IMR-90 (cell line): Measurements from ENCODE around the gene CLEC2A. TPM values are rescaled to one million over a fixed set of nuclear protein-coding genes. Genes with fewer than 3 reads are reported as not detected.

Experiments
- ATAC-seq: fragments of 200-7000 bp; cut with Tn5 transposase; 2 replicates; pipeline ENCODE4 v1.9.1; 2020; ENCODE audit warnings: low read depth, mild to moderate bottlenecking, moderate library complexity
- BruUV-seq: library from RNA; stranded (reverse); fragments of 400-500 nt; replicated peaks from 2 replicates; lab custom pipeline; 2021; lab: Mats Ljungman, UMichigan
- CTCF ChIA-PET: fragments of 300-600 bp; formaldehyde crosslinking; extraction: SDS; loops from one replicate; lab custom pipeline; 2021; ENCODE audit warnings: antibody characterized with exemption; lab: Yijun Ruan, JAX
- POLR2A ChIA-PET: fragments of 300-600 bp; sonication (Branson Sonifier 250); formaldehyde crosslinking; loops from one replicate; lab custom pipeline; 2022; ENCODE audit warnings: antibody characterized with exemption; ENCODE audit not compliant: unreplicated experiment; lab: Charles Lee
- DNase-seq: peaks from one replicate; pipeline ENCODE4 v3.0.0; 2013
- H2AFZ ChIP-seq: replicated peaks from 2 replicates; pipeline ENCODE3; 2013; ENCODE audit warnings: low read length, mild to moderate bottlenecking; ENCODE audit not compliant: poor library complexity
- H2AK5ac ChIP-seq: 2 replicates; pipeline ENCODE4 v1.6.1; 2013; ENCODE audit warnings: low read depth, low read length, inconsistent platforms
- H2AK9ac ChIP-seq: replicated peaks from 2 replicates; pipeline ENCODE3; 2013; ENCODE audit warnings: mild to moderate bottlenecking, low read depth, low read length, moderate library complexity; ENCODE audit not compliant: poor library complexity
- H2BK120ac ChIP-seq: 2 replicates; pipeline ENCODE4 v1.6.1; 2013; ENCODE audit warnings: low read depth, low read length, inconsistent platforms
- H2BK15ac ChIP-seq: 3 replicates; pipeline ENCODE4 v1.6.1; 2013; ENCODE audit warnings: low read depth, low read length, inconsistent platforms
- H2BK20ac ChIP-seq: 2 replicates; pipeline ENCODE4 v1.6.1; 2013; ENCODE audit warnings: low read depth, mild to moderate bottlenecking, inconsistent platforms, low read length, moderate library complexity
- H2BK5ac ChIP-seq: 2 replicates; pipeline ENCODE4 v1.6.1; 2013; ENCODE audit warnings: mild to moderate bottlenecking, low read depth, low read length, inconsistent platforms; ENCODE audit not compliant: poor library complexity, severe bottlenecking
- H3K14ac ChIP-seq: replicated peaks from 2 replicates; pipeline ENCODE4 v1.6.1; 2013; ENCODE audit warnings: low read depth, low read length, inconsistent platforms
- H3K18ac ChIP-seq: 2 replicates; pipeline ENCODE4 v1.6.1; 2013; ENCODE audit warnings: low read depth, low read length, control low read depth
- H3K23ac ChIP-seq: 2 replicates; pipeline ENCODE4 v1.6.1; 2013; ENCODE audit warnings: low read depth, low read length, inconsistent platforms
- H3K27ac ChIP-seq: 2 replicates; pipeline ENCODE4 v1.5.1; 2013; ENCODE audit warnings: mild to moderate bottlenecking, control low read depth, low read length; ENCODE audit not compliant: insufficient read depth
- H3K27me3 ChIP-seq: 2 replicates; pipeline ENCODE4 v1.6.1; 2013; ENCODE audit warnings: low read length; ENCODE audit not compliant: control insufficient read depth, insufficient read depth
- H3K36me3 ChIP-seq: 2 replicates; pipeline ENCODE4 v1.6.1; 2013; ENCODE audit warnings: low read length, mixed read lengths; ENCODE audit not compliant: control insufficient read depth, insufficient read depth
- H3K4ac ChIP-seq: 2 replicates; pipeline ENCODE4 v1.6.1; 2013; ENCODE audit warnings: low read depth, low read length, inconsistent platforms
- H3K4me1 ChIP-seq: 2 replicates; pipeline ENCODE4 v1.6.1; 2013; ENCODE audit warnings: low read length, mixed read lengths; ENCODE audit not compliant: control insufficient read depth, insufficient read depth
- H3K4me2 ChIP-seq: 2 replicates; pipeline ENCODE4 v1.6.1; 2013; ENCODE audit warnings: low read depth, mild to moderate bottlenecking, control low read depth, low read length, moderate library complexity
- H3K4me3 ChIP-seq: 2 replicates; pipeline ENCODE4 v1.5.1; 2013; ENCODE audit warnings: low read depth, mild to moderate bottlenecking, control low read depth, low read length, moderate library complexity; ENCODE audit not compliant: insufficient read depth
- H3K56ac ChIP-seq: 2 replicates; pipeline ENCODE4 v1.6.1; 2013; ENCODE audit warnings: low read length, inconsistent platforms; ENCODE audit not compliant: insufficient read depth; ENCODE audit errors: extremely low read depth
- H3K79me1 ChIP-seq, 2 experiments: 2 replicates each; pipeline ENCODE4 v1.6.1; 2013; ENCODE audit warnings: low read length in 2 of 2, inconsistent platforms in 1 of 2, low read depth in 1 of 2
- H3K9ac ChIP-seq: 2 replicates; pipeline ENCODE4 v1.6.1; 2013; ENCODE audit warnings: low read depth, low read length, control low read depth
- H3K9me1 ChIP-seq: 2 replicates; pipeline ENCODE4 v1.6.1; 2013; ENCODE audit warnings: low read length, inconsistent platforms; ENCODE audit not compliant: insufficient read depth
- H3K9me3 ChIP-seq: 2 replicates; pipeline ENCODE4 v1.6.1; 2013; ENCODE audit warnings: low read length; ENCODE audit not compliant: control insufficient read depth, insufficient read depth
- H4K20me1 ChIP-seq: 2 replicates; pipeline ENCODE4 v1.6.1; 2013; ENCODE audit warnings: low read length, inconsistent platforms; ENCODE audit not compliant: insufficient read depth
- H4K5ac ChIP-seq: 2 replicates; pipeline ENCODE4 v1.6.1; 2013; ENCODE audit warnings: mild to moderate bottlenecking, low read depth, low read length, control low read depth
- H4K8ac ChIP-seq, 2 experiments: 2 replicates each; pipeline ENCODE4 v1.6.1; 2013; ENCODE audit warnings: low read depth in 2 of 2, low read length in 2 of 2, control low read depth in 1 of 2, inconsistent platforms in 1 of 2
- H4K91ac ChIP-seq: 2 replicates; pipeline ENCODE4 v1.6.1; 2013; ENCODE audit warnings: low read depth, low read length, inconsistent platforms; ENCODE audit not compliant: insufficient read depth
- BHLHE40 ChIP-seq: fragments of 150-350 bp; IDR thresholded peaks from 2 replicates; pipeline ENCODE4 v1.6.1; 2016; ENCODE audit warnings: mild to moderate bottlenecking, low read depth, low read length
- CEBPB ChIP-seq: IDR thresholded peaks from 2 replicates; pipeline ENCODE4 v1.6.1; 2012; ENCODE audit warnings: low read depth, low read length, improper control_type of control experiment
- CHD1 ChIP-seq: IDR thresholded peaks from 2 replicates; pipeline ENCODE4 v1.6.1; 2012; ENCODE audit warnings: low read depth, low read length, improper control_type of control experiment
- FOS ChIP-seq: fragments of 150-350 bp; IDR thresholded peaks from 2 replicates; pipeline ENCODE4 v1.6.1; 2016; ENCODE audit warnings: low read depth, low read length
- MAFK ChIP-seq: IDR thresholded peaks from 2 replicates; pipeline ENCODE4 v1.6.1; 2012; ENCODE audit warnings: low read depth, low read length, improper control_type of control experiment
- MAZ ChIP-seq: IDR thresholded peaks from 2 replicates; pipeline ENCODE4 v1.6.1; 2012; ENCODE audit warnings: low read depth, mild to moderate bottlenecking, low read length, improper control_type of control experiment, moderate library complexity, borderline replicate concordance
- MXI1 ChIP-seq: IDR thresholded peaks from 2 replicates; pipeline ENCODE4 v1.6.1; 2012; ENCODE audit warnings: low read depth, mild to moderate bottlenecking, low read length, moderate library complexity, borderline replicate concordance
- NFE2L2 ChIP-seq: fragments of 150-350 bp; IDR thresholded peaks from 2 replicates; pipeline ENCODE4 v1.6.1; 2016; ENCODE audit warnings: low read depth, mild to moderate bottlenecking, low read length
- POLR2A ChIP-seq: IDR thresholded peaks from 2 replicates; pipeline ENCODE4 v1.6.1; 2012; ENCODE audit warnings: mild to moderate bottlenecking, low read depth, low read length
- RCOR1 ChIP-seq: IDR thresholded peaks from 2 replicates; pipeline ENCODE4 v1.6.1; 2012; ENCODE audit warnings: mild to moderate bottlenecking, low read length, improper control_type of control experiment; ENCODE audit not compliant: insufficient replicate concordance
- RFX5 ChIP-seq: IDR thresholded peaks from 2 replicates; pipeline ENCODE4 v1.8.0; 2012; ENCODE audit warnings: low read depth, mild to moderate bottlenecking, low read length, moderate library complexity
- SMC3 ChIP-seq: fragments of 150-350 bp; IDR thresholded peaks from 2 replicates; pipeline ENCODE4 v1.6.1; 2016; ENCODE audit warnings: low read depth, mild to moderate bottlenecking, antibody characterized with exemption, low read length, moderate library complexity
- WGBS, 2 experiments: methylation state at CpG; one replicate each; pipeline versions ENCODE4 v1.1.5 to v1.1.7; 2013; ENCODE audit warnings: missing lambda C conversion rate in 2 of 2; ENCODE audit not compliant: insufficient read length in 1 of 2; ENCODE audit errors: extremely low coverage in 2 of 2; 5-methylcytosine and 5-hydroxymethylcytosine counted together
- dilution Hi-C: fragments of 300-500 bp; cut with HindIII; formaldehyde crosslinking; loops from one replicate; pipeline ENCODE4 v1.14.3; 2018; ENCODE audit warnings: low sequenced_read_pairs; ENCODE audit not compliant: unreplicated experiment
- in situ Hi-C: fragments of 300-500 bp; cut with MboI; formaldehyde crosslinking; loops from 3 replicates; pipeline ENCODE4 v1.14.3; 2019; ENCODE audit warnings: low sequenced_read_pairs, inconsistent platforms, mixed read lengths
- intact Hi-C: fragments of 100-400 bp; cut with micrococcal nuclease; formaldehyde crosslinking; loops from 2 replicates; pipeline ENCODE4 v1.10.0; 2022
- polyA plus RNA-seq, 3 experiments: library from polyadenylated mRNA; depleted of rRNA; stranded (reverse); fragments of >200 nt; gene quantifications; 2 replicates each; pipeline ENCODE4 v1.2.3, GENCODE V29; 2012; ENCODE audit warnings: low replicate concordance in 1 of 3
- total RNA-seq: library from RNA; depleted of rRNA; stranded (reverse); fragments of >200 nt; gene quantifications from 2 replicates; pipeline ENCODE4 v1.2.3, GENCODE V29; 2012
- TF ChIP-seq, protein P1 (sequence below): fragments of 150-350 bp; IDR thresholded peaks from 2 replicates; pipeline ENCODE4 v1.6.1; 2017; ENCODE audit warnings: mild to moderate bottlenecking, antibody characterized with exemption, low read length, low read depth
- TF ChIP-seq, protein P2 (sequence below): fragments of 150-350 bp; IDR thresholded peaks from 2 replicates; pipeline ENCODE4 v1.6.1; 2016; ENCODE audit warnings: low read depth, mild to moderate bottlenecking, low read length, moderate library complexity, borderline replicate concordance
- TF ChIP-seq, protein P3 (sequence below): conservative IDR thresholded peaks from 2 replicates; pipeline ENCODE4 v1.5.1; 2012; ENCODE audit warnings: mild to moderate bottlenecking, low read depth, low read length, improper control_type of control experiment

CLEC2A gene
- total and polyA plus RNA-seq, 2 of the 4 experiments (the other 2 are of a cell fraction): not detected

DNA sequence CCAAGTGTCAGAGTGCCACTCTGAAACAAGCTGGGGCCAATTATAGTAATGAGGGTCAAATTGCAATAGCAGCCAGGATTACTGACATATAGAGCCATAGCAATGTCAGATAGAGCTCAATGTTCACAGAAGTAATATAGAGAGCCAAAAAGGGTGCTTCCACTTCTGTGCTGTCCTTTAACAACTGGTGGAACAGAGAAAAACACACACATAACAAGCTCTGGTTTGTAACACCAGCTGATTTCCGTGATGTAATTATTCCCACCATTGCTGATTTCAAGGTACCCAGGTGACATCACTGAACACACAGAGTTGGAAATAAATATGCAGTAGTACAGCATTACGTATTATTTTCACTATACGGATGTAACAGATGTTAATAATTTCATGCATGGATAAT lies 60.0 kb downstream of the CLEC2A start:
- H3K4me3 ChIP-seq: no peak overlapping the region
- DNase-seq: no peak
- H2BK5ac ChIP-seq: no peak overlapping the region
- H3K23ac ChIP-seq: no peak overlapping the region
- H4K8ac ChIP-seq: no peak overlapping the region
- H3K9me3 ChIP-seq: no peaks in the 10 kb centered on the region
- ChIA-PET POLR2A (no interaction called here), CTCF (interaction anchor here (0.6 to 1.1 kb wide), 2 partner anchors 53 to 122 kb away, joined by 3 to 4 read pairs; no protein-coding TSS in a partner anchor)
- no peaks in the 10 kb centered on the region for H4K20me1 ChIP-seq
- no peak overlapping the region for H3K9ac ChIP-seq
- no peak overlapping the region for H2BK120ac ChIP-seq
- H3K4ac ChIP-seq: no peak overlapping the region
- no peaks in the 10 kb centered on the region for H3K9me1 ChIP-seq
- in situ Hi-C loops (no loop called here), intact Hi-C loops (no loop called here), dilution Hi-C loops (no loop called here)
- H3K36me3 ChIP-seq: no peaks in the 10 kb centered on the region
- no peak overlapping the region for H4K91ac ChIP-seq
- H3K18ac ChIP-seq: no peak overlapping the region
- no peak overlapping the region for H2BK20ac ChIP-seq
- no peak overlapping the region for H2AFZ ChIP-seq
- no peak overlapping the region for H3K56ac ChIP-seq
- no peak for ATAC-seq
- H4K5ac ChIP-seq: no peak overlapping the region
- H3K79me1 ChIP-seq: no peaks in the 10 kb centered on the region
- peaks cover 4% of the 10 kb centered on the region for H3K4me1 ChIP-seq
- no peaks in the 10 kb centered on the region for H3K27me3 ChIP-seq
- H3K14ac ChIP-seq: no peak overlapping the region
- no peak overlapping the region for H2BK15ac ChIP-seq
- no peak overlapping the region for H3K27ac ChIP-seq
- WGBS, 2 experiments: no CpG with 5 or more reads among the region's 3 CpGs
- no TSS peak for BruUV-seq
- H2AK5ac ChIP-seq: no peak overlapping the region
- no peak overlapping the region for H2AK9ac ChIP-seq
- TF ChIP-seq RFX5 (no peak), MAZ (no peak), CEBPB (no peak), MXI1 (no peak), BHLHE40 (no peak), SMC3 (no peak), RCOR1 (no peak), FOS (no peak), NFE2L2 (no peak), MAFK (no peak), POLR2A (no peak), CHD1 (no peak)
- TF ChIP-seq, protein P1, sequence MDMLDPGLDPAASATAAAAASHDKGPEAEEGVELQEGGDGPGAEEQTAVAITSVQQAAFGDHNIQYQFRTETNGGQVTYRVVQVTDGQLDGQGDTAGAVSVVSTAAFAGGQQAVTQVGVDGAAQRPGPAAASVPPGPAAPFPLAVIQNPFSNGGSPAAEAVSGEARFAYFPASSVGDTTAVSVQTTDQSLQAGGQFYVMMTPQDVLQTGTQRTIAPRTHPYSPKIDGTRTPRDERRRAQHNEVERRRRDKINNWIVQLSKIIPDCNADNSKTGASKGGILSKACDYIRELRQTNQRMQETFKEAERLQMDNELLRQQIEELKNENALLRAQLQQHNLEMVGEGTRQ: no peak
- TF ChIP-seq, protein P2, sequence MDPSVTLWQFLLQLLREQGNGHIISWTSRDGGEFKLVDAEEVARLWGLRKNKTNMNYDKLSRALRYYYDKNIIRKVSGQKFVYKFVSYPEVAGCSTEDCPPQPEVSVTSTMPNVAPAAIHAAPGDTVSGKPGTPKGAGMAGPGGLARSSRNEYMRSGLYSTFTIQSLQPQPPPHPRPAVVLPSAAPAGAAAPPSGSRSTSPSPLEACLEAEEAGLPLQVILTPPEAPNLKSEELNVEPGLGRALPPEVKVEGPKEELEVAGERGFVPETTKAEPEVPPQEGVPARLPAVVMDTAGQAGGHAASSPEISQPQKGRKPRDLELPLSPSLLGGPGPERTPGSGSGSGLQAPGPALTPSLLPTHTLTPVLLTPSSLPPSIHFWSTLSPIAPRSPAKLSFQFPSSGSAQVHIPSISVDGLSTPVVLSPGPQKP: no peak
- TF ChIP-seq, protein P3, sequence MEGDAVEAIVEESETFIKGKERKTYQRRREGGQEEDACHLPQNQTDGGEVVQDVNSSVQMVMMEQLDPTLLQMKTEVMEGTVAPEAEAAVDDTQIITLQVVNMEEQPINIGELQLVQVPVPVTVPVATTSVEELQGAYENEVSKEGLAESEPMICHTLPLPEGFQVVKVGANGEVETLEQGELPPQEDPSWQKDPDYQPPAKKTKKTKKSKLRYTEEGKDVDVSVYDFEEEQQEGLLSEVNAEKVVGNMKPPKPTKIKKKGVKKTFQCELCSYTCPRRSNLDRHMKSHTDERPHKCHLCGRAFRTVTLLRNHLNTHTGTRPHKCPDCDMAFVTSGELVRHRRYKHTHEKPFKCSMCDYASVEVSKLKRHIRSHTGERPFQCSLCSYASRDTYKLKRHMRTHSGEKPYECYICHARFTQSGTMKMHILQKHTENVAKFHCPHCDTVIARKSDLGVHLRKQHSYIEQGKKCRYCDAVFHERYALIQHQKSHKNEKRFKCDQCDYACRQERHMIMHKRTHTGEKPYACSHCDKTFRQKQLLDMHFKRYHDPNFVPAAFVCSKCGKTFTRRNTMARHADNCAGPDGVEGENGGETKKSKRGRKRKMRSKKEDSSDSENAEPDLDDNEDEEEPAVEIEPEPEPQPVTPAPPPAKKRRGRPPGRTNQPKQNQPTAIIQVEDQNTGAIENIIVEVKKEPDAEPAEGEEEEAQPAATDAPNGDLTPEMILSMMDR: no peak
- H3K4me2 ChIP-seq: no peak overlapping the region
